Measurements from ENCODE around the gene PTGES2. TPM values are rescaled to one million over a fixed set of nuclear protein-coding genes. Genes with fewer than 3 reads are reported as not detected.

Gene PTGES2
- total and polyA plus RNA-seq, 9 of the 15 experiments (the other 6 are each of a cell fraction or from before 2014, with no cell fraction given): 2.4 to 196 (median 90.1) TPM

- no peak for TF ChIP-seq AFF1 (IDR thresholded peaks at IDR 0.05; ENCODE audit: low read depth in 1 of 2, partially characterized antibody in 2 of 2)
- TF ChIP-seq CREB3 (tag; conservative IDR thresholded peaks at IDR 0.05; ENCODE audit: low read depth): no peak
- TF ChIP-seq RBM14 (IDR thresholded peaks at IDR 0.05; ENCODE audit: borderline replicate concordance, insufficient read depth, low read depth, low read length): no peak
- no peak for TF ChIP-seq ZBTB40 (IDR thresholded peaks at IDR 0.05)
- no peak for TF ChIP-seq ZBTB40 (CRISPR knock-in tag; IDR thresholded peaks at IDR 0.05)
- peak in 1 of 2 experiments; percentile 74 for TF ChIP-seq E2F6 (IDR thresholded peaks at IDR 0.05; ENCODE audit: borderline replicate concordance in 1 of 2, extremely low read depth in 1 of 2, insufficient read depth in 1 of 2, insufficient read length in 1 of 2, low read depth in 1 of 2, low read length in 1 of 2, poor library complexity in 1 of 2, severe bottlenecking in 1 of 2)
- no peak for TF ChIP-seq MAFF (IDR thresholded peaks at IDR 0.05; ENCODE audit: low read length)
- TF ChIP-seq EP400 (IDR thresholded peaks at IDR 0.05): no peak
- TF ChIP-seq C11orf30 (IDR thresholded peaks at IDR 0.05; ENCODE audit: low read depth): no peak
- TF ChIP-seq HBP1 (CRISPR knock-in tag; IDR thresholded peaks at IDR 0.05): no peak
Measured at GRCh38 chr9:128127568-128127989, at the start of gene PTGES2 (continued).
